B cell (primary cell): Measurements from ENCODE around the gene TMEM222. TPM values are rescaled to one million over a fixed set of nuclear protein-coding genes. Genes with fewer than 3 reads are reported as not detected.
A peak's percentile ranks its signal among the peaks of the same experiment; 100 is the strongest.

Experiments
- ATAC-seq: fragments of 200-7000 bp; cut with Tn5 transposase; one replicate; pipeline ENCODE4 v1.10.0; 2021; ENCODE audit warnings: low read depth, mild to moderate bottlenecking, moderate number of reproducible peaks, moderate library complexity
- CTCF ChIA-PET: fragments of 350-600 bp; sonication (Branson Sonifier 250); formaldehyde crosslinking; loops from one replicate; lab custom pipeline; 2021; ENCODE audit warnings: antibody characterized with exemption, inconsistent platforms; lab: Charles Lee
- POLR2A ChIA-PET: fragments of 350-600 bp; sonication (Branson Sonifier 250); formaldehyde crosslinking; loops from one replicate; lab custom pipeline; 2021; ENCODE audit warnings: antibody characterized with exemption; lab: Charles Lee
- DNase-seq: peaks from one replicate; pipeline ENCODE4 v3.0.0; 2013
- H2AFZ ChIP-seq: 2 replicates; pipeline ENCODE4 v1.6.1; 2012; ENCODE audit warnings: mild to moderate bottlenecking, low read depth, low read length; ENCODE audit not compliant: insufficient read depth, poor library complexity, severe bottlenecking
- H3K27ac ChIP-seq, 2 donors: 1 replicate in 1 of 2; 2 replicates in 1 of 2; pipeline ENCODE4 v1.5.1; 2012 to 2013; ENCODE audit warnings: low read length in 2 of 2, mild to moderate bottlenecking in 2 of 2, moderate library complexity in 1 of 2
- H3K27me3 ChIP-seq, 4 experiments: fragments of 200-600 bp in 1 of 4; sonication (generic) in 1 of 4; replicated peaks in 1 of 4; 1 replicate in 2 of 4; 2 replicates in 2 of 4; pipeline versions ENCODE4 v1.6.1 to v1.7.0; 2013 to 2016; ENCODE audit warnings: low read length in 3 of 4, mild to moderate bottlenecking in 2 of 4, mixed read lengths in 1 of 4, moderate library complexity in 1 of 4; ENCODE audit not compliant: insufficient read depth in 4 of 4, control insufficient read depth in 3 of 4; ENCODE audit errors: control extremely low read depth in 1 of 4
- H3K36me3 ChIP-seq, 2 experiments: replicated peaks in 1 of 2; 1 replicate in 1 of 2; 2 replicates in 1 of 2; pipeline versions ENCODE4 v1.6.1 to v1.7.1; 2013; ENCODE audit warnings: low read length in 1 of 2; ENCODE audit not compliant: insufficient read depth in 2 of 2, control insufficient read depth in 1 of 2; ENCODE audit errors: control extremely low read depth in 1 of 2, extremely low read depth in 1 of 2
- H3K4me1 ChIP-seq, 2 donors: fragments of 200-600 bp in 1 of 2; sonication (generic) in 1 of 2; 1 replicate in 1 of 2; 2 replicates in 1 of 2; pipeline versions ENCODE4 v1.5.1 to v1.6.1; 2013 to 2017; ENCODE audit warnings: low read length in 2 of 2; ENCODE audit not compliant: control insufficient read depth in 2 of 2, insufficient read depth in 2 of 2
- H3K4me2 ChIP-seq: replicated peaks from 2 replicates; pipeline ENCODE3; 2012; ENCODE audit warnings: mild to moderate bottlenecking, low read depth, low read length; ENCODE audit not compliant: poor library complexity, severe bottlenecking
- H3K4me3 ChIP-seq, 5 experiments: fragments of 200-600 bp in 1 of 5; sonication (generic) in 1 of 5; 1 replicate in 3 of 5; 2 replicates in 2 of 5; pipeline versions ENCODE4 v1.5.1 to v1.7.0; 2011 to 2016; ENCODE audit warnings: low read length in 4 of 5, mild to moderate bottlenecking in 4 of 5, low read depth in 2 of 5, control low read depth in 1 of 5, moderate library complexity in 1 of 5; ENCODE audit not compliant: insufficient read depth in 1 of 5; ENCODE audit errors: control extremely low read depth in 1 of 5, extremely low read depth in 1 of 5
- H3K79me2 ChIP-seq: fragments of 200-600 bp; sonication (generic); one replicate; pipeline ENCODE4 v1.6.0; 2016; ENCODE audit warnings: low read length; ENCODE audit not compliant: control insufficient read depth, insufficient read depth
- H3K9ac ChIP-seq: fragments of 200-600 bp; sonication (generic); 2 replicates; pipeline ENCODE4 v1.6.1; 2017; ENCODE audit warnings: mild to moderate bottlenecking, low read length, moderate library complexity
- H3K9me3 ChIP-seq, 3 donors: one replicate each; pipeline versions ENCODE4 v1.6.1 to v1.7.1; 2013; ENCODE audit warnings: low read length in 2 of 3; ENCODE audit not compliant: control insufficient read depth in 2 of 3, insufficient read depth in 1 of 3; ENCODE audit errors: control extremely low read depth in 1 of 3
- H4K20me1 ChIP-seq: 2 replicates; pipeline ENCODE4 v1.6.0; 2012; ENCODE audit warnings: mild to moderate bottlenecking, low read length; ENCODE audit not compliant: insufficient read depth, control insufficient read depth, poor library complexity, severe bottlenecking
- H3K27ac Mint-ChIP-seq: one replicate; pipeline ENCODE4 v1.8.0; 2021; ENCODE audit warnings: mixed read lengths
- H3K27me3 Mint-ChIP-seq: one replicate; pipeline ENCODE4 v1.8.0; 2021; ENCODE audit warnings: mixed read lengths
- H3K4me1 Mint-ChIP-seq: one replicate; pipeline ENCODE4 v1.8.0; 2021; ENCODE audit warnings: mixed read lengths
- H3K4me3 Mint-ChIP-seq: one replicate; pipeline ENCODE4 v1.8.0; 2021; ENCODE audit warnings: mixed read lengths
- H3K9me3 Mint-ChIP-seq: one replicate; pipeline ENCODE4 v1.8.0; 2022; ENCODE audit warnings: mixed read lengths; ENCODE audit not compliant: insufficient read depth
- CTCF ChIP-seq: fragments of 200-600 bp; IDR thresholded peaks from one replicate; pipeline ENCODE4 v1.8.0; 2022; ENCODE audit warnings: antibody characterized with exemption, mild to moderate bottlenecking
- EZH2 ChIP-seq: IDR thresholded peaks from 2 replicates; pipeline ENCODE4 v1.6.1; 2012; ENCODE audit warnings: borderline replicate concordance, low read depth, mild to moderate bottlenecking, moderate library complexity, low read length; ENCODE audit not compliant: insufficient read depth, poor library complexity, severe bottlenecking
- WGBS: methylation state at CpG from one replicate; pipeline ENCODE4 v1.1.5; 2013; ENCODE audit warnings: missing lambda C conversion rate; ENCODE audit not compliant: insufficient coverage; 5-methylcytosine and 5-hydroxymethylcytosine counted together
- intact Hi-C: fragments of 100-400 bp; cut with micrococcal nuclease; formaldehyde crosslinking; loops from one replicate; pipeline ENCODE4 v1.10.0; 2022
- polyA plus RNA-seq: library from polyadenylated mRNA; depleted of rRNA; stranded (reverse); fragments of >200 nt; gene quantifications from 2 replicates; pipeline ENCODE4 v1.2.3, GENCODE V29; 2012
- total RNA-seq, 2 donors: library from RNA; stranded (reverse); fragments of 120-200 nt in 1 of 2; gene quantifications; 1 replicate in 1 of 2; 2 replicates in 1 of 2; pipeline versions ENCODE4 v1.2.3 to v1.2.4, GENCODE V29; 2013 to 2022

TMEM222 gene
- total and polyA plus RNA-seq, 2 donors (not counting 1 experiment from before 2014, with no cell fraction given), result 44.2 to 80.9 TPM

GRCh38 chr1:27355683-27356082, 33.7 kb downstream of the TMEM222 start:
- 75% methylated on average over 4 of the region's 5 CpGs for WGBS
- Mint-ChIP-seq H3K4me3 (peak overlapping the region; percentile 71), H3K27ac (peak overlapping the region; percentile 75), H3K4me1 (peaks cover 44% of the 10 kb centered on the region), H3K27me3 (no peaks in the 10 kb centered on the region), H3K9me3 (no peaks in the 10 kb centered on the region)
- DNase-seq (no peak), ATAC-seq (no peak)
- Histone ChIP-seq H3K9ac (no peak overlapping the region), H3K27me3 (no peaks in the 10 kb centered on the region), H3K79me2 (no peaks in the 10 kb centered on the region), H4K20me1 (peaks cover 8% of the 10 kb centered on the region), H2AFZ (no peak overlapping the region), H3K27ac (no peak overlapping the region), H3K36me3 (peaks cover 0 to 15% of the 10 kb centered on the region in 2 experiments), H3K9me3 (no peaks in the 10 kb centered on the region), H3K4me3 (no peak overlapping the region), H3K4me2 (peak overlapping the region; percentile 95), H3K4me1 (peaks cover 36 to 52% of the 10 kb centered on the region in 2 donors)
- intact Hi-C loops, result loop anchor here (2.0 kb wide), 1 partner anchor 23 kb away; no protein-coding TSS in a partner anchor
- TF ChIP-seq EZH2 (no peak), CTCF (no peak)
- ChIA-PET CTCF (interaction anchor here (1.0 to 11.1 kb wide), 10 partner anchors 13 to 251 kb away, joined by 3 to 135 read pairs (median 38); partner anchors contain the start of genes CD164L2, GPR3, MAP3K6 and SYTL1), POLR2A (no interaction called here)

GRCh38 chr1:27356277-27356618, 34.3 kb downstream of the TMEM222 start:
- DNase-seq (no peak), ATAC-seq (no peak)
- peaks cover 0 to 10% of the 10 kb centered on the region in 2 experiments for H3K36me3 ChIP-seq
- no peak overlapping the region for H3K9ac ChIP-seq
- peak overlapping the region; percentile 12 for H2AFZ ChIP-seq
- POLR2A ChIA-PET, result interaction anchor here (2.2 kb wide), 2 partner anchors 15 to 31 kb away, joined by 6 to 16 read pairs; partner anchors contain the start of gene SYTL1
- peak overlapping the region in 1 of 5 experiments; percentile 63 for H3K4me3 ChIP-seq
- H3K27me3 Mint-ChIP-seq, result no peaks in the 10 kb centered on the region
- H3K4me1 ChIP-seq, result peaks cover 36 to 54% of the 10 kb centered on the region in 2 donors
- WGBS, result 94% methylated on average over 12 of the region's 13 CpGs
- CTCF ChIA-PET, result interaction anchor here (1.0 to 11.1 kb wide), 10 partner anchors 13 to 250 kb away, joined by 3 to 135 read pairs (median 38); partner anchors contain the start of genes CD164L2, GPR3, MAP3K6 and SYTL1
- no peak overlapping the region for H3K27ac ChIP-seq
- H4K20me1 ChIP-seq, result peaks cover 8% of the 10 kb centered on the region
- intact Hi-C loops, result loop anchor here (2.0 kb wide), 1 partner anchor 23 kb away; no protein-coding TSS in a partner anchor
- TF ChIP-seq CTCF (no peak), EZH2 (no peak)
- peak overlapping the region; percentile 71 for H3K4me3 Mint-ChIP-seq
- H3K4me2 ChIP-seq, result peak overlapping the region; percentile 95
- H3K9me3 ChIP-seq, result no peaks in the 10 kb centered on the region
- no peaks in the 10 kb centered on the region for H3K9me3 Mint-ChIP-seq
- peaks cover 44% of the 10 kb centered on the region for H3K4me1 Mint-ChIP-seq
- no peaks in the 10 kb centered on the region for H3K27me3 ChIP-seq
- H3K79me2 ChIP-seq, result no peaks in the 10 kb centered on the region
- H3K27ac Mint-ChIP-seq, result peak overlapping the region; percentile 71
